ENCODE measurements around the gene RPL7L1.
"Not testable (repeated sequence)": the region's sequence is repeated elsewhere in the genome, so short reads cannot be mapped to it uniquely, and the experiment has no call there.

- TF ChIP-seq, protein P1, sequence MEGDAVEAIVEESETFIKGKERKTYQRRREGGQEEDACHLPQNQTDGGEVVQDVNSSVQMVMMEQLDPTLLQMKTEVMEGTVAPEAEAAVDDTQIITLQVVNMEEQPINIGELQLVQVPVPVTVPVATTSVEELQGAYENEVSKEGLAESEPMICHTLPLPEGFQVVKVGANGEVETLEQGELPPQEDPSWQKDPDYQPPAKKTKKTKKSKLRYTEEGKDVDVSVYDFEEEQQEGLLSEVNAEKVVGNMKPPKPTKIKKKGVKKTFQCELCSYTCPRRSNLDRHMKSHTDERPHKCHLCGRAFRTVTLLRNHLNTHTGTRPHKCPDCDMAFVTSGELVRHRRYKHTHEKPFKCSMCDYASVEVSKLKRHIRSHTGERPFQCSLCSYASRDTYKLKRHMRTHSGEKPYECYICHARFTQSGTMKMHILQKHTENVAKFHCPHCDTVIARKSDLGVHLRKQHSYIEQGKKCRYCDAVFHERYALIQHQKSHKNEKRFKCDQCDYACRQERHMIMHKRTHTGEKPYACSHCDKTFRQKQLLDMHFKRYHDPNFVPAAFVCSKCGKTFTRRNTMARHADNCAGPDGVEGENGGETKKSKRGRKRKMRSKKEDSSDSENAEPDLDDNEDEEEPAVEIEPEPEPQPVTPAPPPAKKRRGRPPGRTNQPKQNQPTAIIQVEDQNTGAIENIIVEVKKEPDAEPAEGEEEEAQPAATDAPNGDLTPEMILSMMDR (IDR thresholded peaks at IDR 0.05) = not testable (repeated sequence)
- TF ChIP-seq POLR2A (IDR thresholded peaks at IDR 0.05) = not testable (repeated sequence)
Observed at GRCh38 chr6:42880871-42881270, 1.5 kb downstream of the RPL7L1 start.

All from thyroid gland (tissue), 4 donors.